B cell (primary cell): ENCODE results near the gene ARL6IP5. TPM values are rescaled to one million over a fixed set of nuclear protein-coding genes. Genes with fewer than 3 reads are reported as not detected.

Experiments used
- ATAC-seq: fragments of 200-7000 bp; cut with Tn5 transposase; one replicate; pipeline ENCODE4 v1.10.0; 2021; ENCODE audit warnings: low read depth, mild to moderate bottlenecking, moderate number of reproducible peaks, moderate library complexity
- CTCF ChIA-PET: fragments of 350-600 bp; sonication (Branson Sonifier 250); formaldehyde crosslinking; loops from one replicate; lab custom pipeline; 2021; ENCODE audit warnings: antibody characterized with exemption, inconsistent platforms; lab: Charles Lee
- POLR2A ChIA-PET: fragments of 350-600 bp; sonication (Branson Sonifier 250); formaldehyde crosslinking; loops from one replicate; lab custom pipeline; 2021; ENCODE audit warnings: antibody characterized with exemption; lab: Charles Lee
- DNase-seq: peaks from one replicate; pipeline ENCODE4 v3.0.0; 2013
- H2AFZ ChIP-seq: 2 replicates; pipeline ENCODE4 v1.6.1; 2012; ENCODE audit warnings: mild to moderate bottlenecking, low read depth, low read length; ENCODE audit not compliant: insufficient read depth, poor library complexity, severe bottlenecking
- H3K27ac ChIP-seq, 2 donors: 1 replicate in 1 of 2; 2 replicates in 1 of 2; pipeline ENCODE4 v1.5.1; 2012 to 2013; ENCODE audit warnings: low read length in 2 of 2, mild to moderate bottlenecking in 2 of 2, moderate library complexity in 1 of 2
- H3K27me3 ChIP-seq, 4 experiments: fragments of 200-600 bp in 1 of 4; sonication (generic) in 1 of 4; replicated peaks in 1 of 4; 1 replicate in 2 of 4; 2 replicates in 2 of 4; pipeline versions ENCODE4 v1.6.1 to v1.7.0; 2013 to 2016; ENCODE audit warnings: low read length in 3 of 4, mild to moderate bottlenecking in 2 of 4, mixed read lengths in 1 of 4, moderate library complexity in 1 of 4; ENCODE audit not compliant: insufficient read depth in 4 of 4, control insufficient read depth in 3 of 4; ENCODE audit errors: control extremely low read depth in 1 of 4
- H3K36me3 ChIP-seq, 2 experiments: replicated peaks in 1 of 2; 1 replicate in 1 of 2; 2 replicates in 1 of 2; pipeline versions ENCODE4 v1.6.1 to v1.7.1; 2013; ENCODE audit warnings: low read length in 1 of 2; ENCODE audit not compliant: insufficient read depth in 2 of 2, control insufficient read depth in 1 of 2; ENCODE audit errors: control extremely low read depth in 1 of 2, extremely low read depth in 1 of 2
- H3K4me1 ChIP-seq, 2 donors: fragments of 200-600 bp in 1 of 2; sonication (generic) in 1 of 2; 1 replicate in 1 of 2; 2 replicates in 1 of 2; pipeline versions ENCODE4 v1.5.1 to v1.6.1; 2013 to 2017; ENCODE audit warnings: low read length in 2 of 2; ENCODE audit not compliant: control insufficient read depth in 2 of 2, insufficient read depth in 2 of 2
- H3K4me2 ChIP-seq: replicated peaks from 2 replicates; pipeline ENCODE3; 2012; ENCODE audit warnings: mild to moderate bottlenecking, low read depth, low read length; ENCODE audit not compliant: poor library complexity, severe bottlenecking
- H3K4me3 ChIP-seq, 5 experiments: fragments of 200-600 bp in 1 of 5; sonication (generic) in 1 of 5; 1 replicate in 3 of 5; 2 replicates in 2 of 5; pipeline versions ENCODE4 v1.5.1 to v1.7.0; 2011 to 2016; ENCODE audit warnings: low read length in 4 of 5, mild to moderate bottlenecking in 4 of 5, low read depth in 2 of 5, control low read depth in 1 of 5, moderate library complexity in 1 of 5; ENCODE audit not compliant: insufficient read depth in 1 of 5; ENCODE audit errors: control extremely low read depth in 1 of 5, extremely low read depth in 1 of 5
- H3K79me2 ChIP-seq: fragments of 200-600 bp; sonication (generic); one replicate; pipeline ENCODE4 v1.6.0; 2016; ENCODE audit warnings: low read length; ENCODE audit not compliant: control insufficient read depth, insufficient read depth
- H3K9ac ChIP-seq: fragments of 200-600 bp; sonication (generic); 2 replicates; pipeline ENCODE4 v1.6.1; 2017; ENCODE audit warnings: mild to moderate bottlenecking, low read length, moderate library complexity
- H3K9me3 ChIP-seq, 3 donors: one replicate each; pipeline versions ENCODE4 v1.6.1 to v1.7.1; 2013; ENCODE audit warnings: low read length in 2 of 3; ENCODE audit not compliant: control insufficient read depth in 2 of 3, insufficient read depth in 1 of 3; ENCODE audit errors: control extremely low read depth in 1 of 3
- H4K20me1 ChIP-seq: 2 replicates; pipeline ENCODE4 v1.6.0; 2012; ENCODE audit warnings: mild to moderate bottlenecking, low read length; ENCODE audit not compliant: insufficient read depth, control insufficient read depth, poor library complexity, severe bottlenecking
- H3K27ac Mint-ChIP-seq: one replicate; pipeline ENCODE4 v1.8.0; 2021; ENCODE audit warnings: mixed read lengths
- H3K27me3 Mint-ChIP-seq: one replicate; pipeline ENCODE4 v1.8.0; 2021; ENCODE audit warnings: mixed read lengths
- H3K4me1 Mint-ChIP-seq: one replicate; pipeline ENCODE4 v1.8.0; 2021; ENCODE audit warnings: mixed read lengths
- H3K4me3 Mint-ChIP-seq: one replicate; pipeline ENCODE4 v1.8.0; 2021; ENCODE audit warnings: mixed read lengths
- H3K9me3 Mint-ChIP-seq: one replicate; pipeline ENCODE4 v1.8.0; 2022; ENCODE audit warnings: mixed read lengths; ENCODE audit not compliant: insufficient read depth
- CTCF ChIP-seq: fragments of 200-600 bp; IDR thresholded peaks from one replicate; pipeline ENCODE4 v1.8.0; 2022; ENCODE audit warnings: antibody characterized with exemption, mild to moderate bottlenecking
- EZH2 ChIP-seq: IDR thresholded peaks from 2 replicates; pipeline ENCODE4 v1.6.1; 2012; ENCODE audit warnings: borderline replicate concordance, low read depth, mild to moderate bottlenecking, moderate library complexity, low read length; ENCODE audit not compliant: insufficient read depth, poor library complexity, severe bottlenecking
- WGBS: methylation state at CpG from one replicate; pipeline ENCODE4 v1.1.5; 2013; ENCODE audit warnings: missing lambda C conversion rate; ENCODE audit not compliant: insufficient coverage; 5-methylcytosine and 5-hydroxymethylcytosine counted together
- intact Hi-C: fragments of 100-400 bp; cut with micrococcal nuclease; formaldehyde crosslinking; loops from one replicate; pipeline ENCODE4 v1.10.0; 2022
- polyA plus RNA-seq: library from polyadenylated mRNA; depleted of rRNA; stranded (reverse); fragments of >200 nt; gene quantifications from 2 replicates; pipeline ENCODE4 v1.2.3, GENCODE V29; 2012
- total RNA-seq, 2 donors: library from RNA; stranded (reverse); fragments of 120-200 nt in 1 of 2; gene quantifications; 1 replicate in 1 of 2; 2 replicates in 1 of 2; pipeline versions ENCODE4 v1.2.3 to v1.2.4, GENCODE V29; 2013 to 2022

The ARL6IP5 gene
- total and polyA plus RNA-seq, 2 donors (not counting 1 experiment from before 2014, with no cell fraction given), result 39.5 to 89.1 TPM

GRCh38 chr3:69082805-69083204 lies 1.9 kb upstream of the ARL6IP5 start:
- Histone ChIP-seq H3K9me3 (no peaks in the 10 kb centered on the region), H3K27me3 (no peaks in the 10 kb centered on the region), H4K20me1 (peaks cover 10% of the 10 kb centered on the region), H2AFZ (no peak overlapping the region), H3K4me1 (peaks cover 61 to 65% of the 10 kb centered on the region in 2 donors), H3K36me3 (no peaks in the 10 kb centered on the region), H3K4me2 (peak overlapping the region; percentile 87), H3K9ac (peak overlapping the region; percentile 83), H3K27ac (peak overlapping the region; percentile 87 to 95), H3K79me2 (peaks cover 64% of the 10 kb centered on the region), H3K4me3 (peak overlapping the region in 4 of 5 experiments; percentile 8 to 88 (median 14))
- ChIA-PET POLR2A (interaction anchor here (0.6 to 0.9 kb wide), 4 partner anchors 10 to 143 kb away, joined by 3 to 5 read pairs (median 4); no protein-coding TSS in a partner anchor), CTCF (interaction anchor here (0.7 to 2.0 kb wide), 6 partner anchors 9 to 45 kb away, joined by 3 to 8 read pairs (median 5); partner anchors contain the start of gene TMF1)
- DNase-seq (peak; percentile 82), ATAC-seq (peak; percentile 37)
- H3K27ac Mint-ChIP-seq, result peak overlapping the region; percentile 89
- intact Hi-C loops, result loop anchor here (5.0 kb wide), 1 partner anchor 39 kb away; the partner anchor contains the start of gene LMOD3
- no peaks in the 10 kb centered on the region for H3K27me3 Mint-ChIP-seq
- no peaks in the 10 kb centered on the region for H3K9me3 Mint-ChIP-seq
- TF ChIP-seq CTCF, result no peak
- TF ChIP-seq EZH2, result no peak
- peak overlapping the region; percentile 75 for H3K4me3 Mint-ChIP-seq
- peaks cover 69% of the 10 kb centered on the region for H3K4me1 Mint-ChIP-seq

- Mint-ChIP-seq H3K4me3 (peak overlapping the region; percentile 95), H3K27ac (peak overlapping the region; percentile 97), H3K4me1 (peaks cover 77% of the 10 kb centered on the region), H3K9me3 (no peaks in the 10 kb centered on the region), H3K27me3 (no peaks in the 10 kb centered on the region)
- DNase-seq, result peak; percentile 31
- POLR2A ChIA-PET, result interaction anchor here (0.7 to 1.7 kb wide), 5 partner anchors 8 to 59 kb away, joined by 3 to 7 read pairs (median 4); partner anchors contain the start of gene TMF1
- Histone ChIP-seq H3K36me3 (peaks cover 0 to 14% of the 10 kb centered on the region in 2 experiments), H4K20me1 (peaks cover 6% of the 10 kb centered on the region), H3K4me1 (peaks cover 73 to 78% of the 10 kb centered on the region in 2 donors), H2AFZ (peak overlapping the region; percentile 80), H3K4me3 (peak overlapping the region; percentile 82 to 96 (median 92)), H3K4me2 (peak overlapping the region; percentile 87), H3K79me2 (peaks cover 67% of the 10 kb centered on the region), H3K9me3 (no peaks in the 10 kb centered on the region), H3K27ac (peak overlapping the region; percentile 87 to 95), H3K9ac (peak overlapping the region; percentile 83), H3K27me3 (no peaks in the 10 kb centered on the region)
- ATAC-seq, result no peak
- TF ChIP-seq EZH2 (no peak), CTCF (no peak)
- intact Hi-C loops, result loop anchor here (2.0 kb wide), 1 partner anchor 72 kb away; the partner anchor contains the start of gene EOGT
- CTCF ChIA-PET, result interaction anchor here (0.6 to 2.1 kb wide), 5 partner anchors 8 to 32 kb away, joined by 3 to 15 read pairs (median 5); partner anchors contain the start of gene TMF1
- WGBS, result 0% methylated on average over 20 of the region's 26 CpGs
Observed at GRCh38 chr3:69085168-69085832, 563 bp downstream of the ARL6IP5 start.
